Breast epithelium (tissue), 3 donors: ENCODE data around the gene GNG8.
A peak's percentile ranks its signal among the peaks of the same experiment; 100 is the strongest.

Experiments used
- CTCF ChIP-seq, 3 donors: fragments of 450-650 bp; IDR thresholded peaks; one replicate each; pipeline ENCODE4 v1.5.1; 2016 to 2017; ENCODE audit warnings: antibody characterized with exemption in 3 of 3, mild to moderate bottlenecking in 3 of 3, moderate library complexity in 3 of 3
- POLR2A ChIP-seq: fragments of 450-650 bp; IDR thresholded peaks from one replicate; pipeline ENCODE4 v1.6.1; 2016; ENCODE audit warnings: antibody characterized with exemption, mild to moderate bottlenecking, moderate library complexity

GRCh38 chr19:46661735-46662592, 26.0 kb upstream of the GNG8 start:
- peak; percentile 60 to 87 (median 87) for TF ChIP-seq CTCF (IDR thresholded peaks at IDR 0.05)
- no peak for TF ChIP-seq POLR2A
